Stomach smooth muscle (tissue), 2 donors: ENCODE results near the gene PPP2R5C.

ENCODE experiments used
- H3K27ac ChIP-seq: one replicate; pipeline ENCODE4 v1.7.0; 2013; ENCODE audit warnings: mild to moderate bottlenecking, low read length, inconsistent platforms
- H3K27me3 ChIP-seq, 2 donors: one replicate each; pipeline ENCODE4 v1.7.0; 2013; ENCODE audit warnings: low read length in 2 of 2; ENCODE audit not compliant: insufficient read depth in 2 of 2, control insufficient read depth in 1 of 2
- H3K36me3 ChIP-seq, 2 donors: one replicate each; pipeline ENCODE4 v1.7.0; 2013; ENCODE audit warnings: low read length in 2 of 2; ENCODE audit not compliant: control insufficient read depth in 2 of 2, insufficient read depth in 2 of 2
- H3K4me1 ChIP-seq: one replicate; pipeline ENCODE4 v1.7.0; 2013; ENCODE audit warnings: low read length; ENCODE audit not compliant: control insufficient read depth, insufficient read depth
- H3K4me3 ChIP-seq, 2 donors: one replicate each; pipeline ENCODE4 v1.7.0; 2013; ENCODE audit warnings: low read length in 2 of 2
- H3K9ac ChIP-seq, 2 donors: one replicate each; pipeline ENCODE4 v1.7.0; 2013; ENCODE audit warnings: low read length in 2 of 2, mild to moderate bottlenecking in 1 of 2
- H3K9me3 ChIP-seq, 2 donors: one replicate each; pipeline ENCODE4 v1.7.0; 2013; ENCODE audit warnings: low read length in 2 of 2; ENCODE audit not compliant: control insufficient read depth in 2 of 2
- donor health status: healthy.
- donor health status: Pancreatic carcinoma.

PPP2R5C gene

DNA sequence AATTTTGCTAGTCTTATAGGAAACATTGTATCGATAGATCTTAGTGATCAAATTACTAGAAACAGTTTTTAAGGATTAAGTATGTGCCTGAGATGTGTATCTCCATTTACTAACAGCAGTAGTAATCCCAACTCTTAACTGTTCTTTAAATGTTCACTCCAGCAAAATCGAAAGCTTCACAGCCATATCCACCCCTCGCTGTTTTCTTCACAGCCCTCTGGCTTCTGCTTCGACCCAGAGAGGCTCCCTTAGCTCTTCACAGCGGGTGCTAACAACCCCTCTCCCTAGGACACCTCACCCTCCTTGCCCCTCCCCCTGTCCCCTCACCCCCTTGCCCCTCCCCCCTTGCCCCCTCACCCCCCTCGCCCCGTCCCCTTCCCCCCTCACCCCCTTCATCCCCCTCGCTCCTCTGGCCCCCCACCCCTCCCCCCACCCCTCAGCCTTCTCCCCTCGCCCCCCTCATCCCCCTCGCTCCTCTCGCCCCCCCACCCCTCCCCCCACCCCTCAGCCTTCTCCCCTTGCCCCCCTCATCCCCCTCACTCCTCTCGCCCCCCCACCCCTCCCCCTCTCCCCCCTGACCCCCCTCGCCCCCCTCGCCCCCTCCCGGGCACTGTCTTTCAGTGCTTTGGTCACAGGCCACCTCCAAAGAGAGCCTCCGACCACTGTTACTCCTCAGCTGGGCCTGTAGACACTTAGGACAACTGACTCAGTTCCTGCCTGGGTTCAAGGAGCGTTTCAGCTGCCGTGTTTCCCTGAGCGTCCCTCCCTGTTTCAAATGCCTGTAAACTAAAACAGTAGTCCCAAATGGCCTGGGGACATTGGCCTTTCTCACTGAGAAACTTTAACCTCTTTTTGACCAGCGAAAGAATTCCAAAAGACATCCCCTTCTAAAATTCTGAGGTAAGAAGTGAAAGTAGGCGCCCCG, 156.8 kb downstream of the PPP2R5C start:
- Histone ChIP-seq H3K9ac (no peak overlapping the region), H3K27ac (no peak overlapping the region), H3K9me3 (no peaks in the 10 kb centered on the region), H3K4me1 (peaks cover 11% of the 10 kb centered on the region), H3K4me3 (peak overlapping the region in 1 of 2 donors; percentile 8), H3K36me3 (peaks cover 18% of the 10 kb centered on the region in 2 donors), H3K27me3 (no peaks in the 10 kb centered on the region)

GRCh38 chr14:101920271-101920670, 158.8 kb downstream of the PPP2R5C start:
- no peak overlapping the region for H3K27ac ChIP-seq
- no peaks in the 10 kb centered on the region for H3K9me3 ChIP-seq
- H3K27me3 ChIP-seq = no peaks in the 10 kb centered on the region
- H3K4me1 ChIP-seq = peaks cover 11% of the 10 kb centered on the region
- no peak overlapping the region for H3K4me3 ChIP-seq
- peaks cover 9 to 11% of the 10 kb centered on the region in 2 donors for H3K36me3 ChIP-seq
- no peak overlapping the region for H3K9ac ChIP-seq

DNA sequence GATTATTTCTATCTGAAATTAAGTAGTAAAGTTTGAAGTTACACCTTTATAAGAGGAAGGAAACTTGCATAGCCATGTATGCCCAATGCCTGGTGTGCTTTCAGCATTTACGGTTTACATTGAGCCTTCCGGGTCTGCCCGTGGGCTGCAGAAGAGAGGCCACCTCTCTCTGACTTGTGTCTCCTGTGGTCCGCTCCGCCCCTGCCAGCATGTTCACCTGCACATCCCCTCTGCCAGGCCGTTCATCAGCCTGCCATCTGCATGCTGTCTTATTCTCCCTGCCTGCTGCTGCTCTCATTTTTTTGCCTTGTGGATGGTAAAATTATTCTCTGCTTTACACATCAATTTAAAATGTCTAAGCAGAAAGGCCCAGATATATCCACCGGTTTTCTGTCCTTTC, 161.4 kb downstream of the PPP2R5C start:
- Histone ChIP-seq H3K27ac (no peak overlapping the region), H3K9ac (no peak overlapping the region), H3K9me3 (no peaks in the 10 kb centered on the region), H3K36me3 (peaks cover 10 to 11% of the 10 kb centered on the region in 2 donors), H3K4me1 (peaks cover 1% of the 10 kb centered on the region), H3K27me3 (no peaks in the 10 kb centered on the region), H3K4me3 (no peak overlapping the region)

DNA sequence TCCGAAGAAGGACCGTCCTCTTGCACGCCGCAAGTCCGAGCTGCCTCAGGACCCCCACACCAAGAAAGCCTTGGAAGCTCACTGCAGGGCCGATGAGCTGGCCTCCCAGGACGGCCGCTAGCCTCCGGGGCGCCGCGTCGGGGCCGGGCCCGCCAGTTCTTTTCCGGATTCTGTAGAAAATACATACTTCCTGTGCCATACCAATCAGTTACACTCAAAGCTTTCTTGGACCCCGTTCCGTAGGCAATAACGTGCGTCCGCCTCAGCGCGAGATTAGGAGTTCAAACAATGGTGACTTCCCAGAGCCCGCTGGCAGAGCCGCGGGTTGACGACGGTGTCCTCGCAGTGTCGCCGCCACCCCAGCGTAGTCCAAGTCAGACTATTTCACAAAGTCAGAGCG, 163.6 kb downstream of the PPP2R5C start:
- Histone ChIP-seq H3K27me3 (no peaks in the 10 kb centered on the region), H3K9me3 (no peaks in the 10 kb centered on the region), H3K4me1 (peaks cover 3% of the 10 kb centered on the region), H3K36me3 (peaks cover 12 to 13% of the 10 kb centered on the region in 2 donors), H3K4me3 (no peak overlapping the region), H3K9ac (no peak overlapping the region), H3K27ac (no peak overlapping the region)

DNA sequence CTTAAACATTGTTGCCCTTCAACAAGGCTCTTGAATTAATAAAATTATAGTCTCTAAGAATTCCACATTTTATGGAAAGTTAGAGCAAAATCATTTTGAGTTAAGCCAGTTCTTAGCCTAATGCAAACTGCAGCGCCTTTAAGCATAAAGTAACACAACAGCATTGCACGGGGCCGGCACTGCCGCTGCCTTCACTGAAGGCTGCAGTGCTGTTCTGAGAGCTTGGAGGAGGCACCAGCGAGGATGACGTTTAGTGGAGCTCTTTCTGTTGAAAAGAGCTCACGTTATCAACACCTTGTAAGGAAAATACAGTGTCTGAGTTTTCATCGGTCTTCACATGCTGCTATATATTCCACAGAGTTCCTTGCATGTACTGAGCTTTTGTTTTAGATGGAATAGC, 164.6 kb downstream of the PPP2R5C start:
- H3K9ac ChIP-seq = no peak overlapping the region
- H3K27me3 ChIP-seq = no peaks in the 10 kb centered on the region
- peaks cover 3% of the 10 kb centered on the region for H3K4me1 ChIP-seq
- H3K36me3 ChIP-seq = peaks cover 12 to 13% of the 10 kb centered on the region in 2 donors
- H3K27ac ChIP-seq = no peak overlapping the region
- no peak overlapping the region for H3K4me3 ChIP-seq
- H3K9me3 ChIP-seq = no peaks in the 10 kb centered on the region

- H3K9ac ChIP-seq = no peak overlapping the region
- H3K27ac ChIP-seq = no peak overlapping the region
- peaks cover 12 to 13% of the 10 kb centered on the region in 2 donors for H3K36me3 ChIP-seq
- H3K4me1 ChIP-seq = peaks cover 3% of the 10 kb centered on the region
- H3K27me3 ChIP-seq = no peaks in the 10 kb centered on the region
- no peaks in the 10 kb centered on the region for H3K9me3 ChIP-seq
- H3K4me3 ChIP-seq = no peak overlapping the region
Measured at GRCh38 chr14:101926620-101927019, 165.1 kb downstream of the PPP2R5C start.

GRCh38 chr14:101927859-101928258, 166.3 kb downstream of the PPP2R5C start:
- Histone ChIP-seq H3K9ac (no peak overlapping the region), H3K9me3 (no peaks in the 10 kb centered on the region), H3K27me3 (no peaks in the 10 kb centered on the region), H3K4me1 (peaks cover 3% of the 10 kb centered on the region), H3K27ac (peak overlapping the region; percentile 31), H3K4me3 (no peak overlapping the region), H3K36me3 (peaks cover 12 to 13% of the 10 kb centered on the region in 2 donors)

DNA sequence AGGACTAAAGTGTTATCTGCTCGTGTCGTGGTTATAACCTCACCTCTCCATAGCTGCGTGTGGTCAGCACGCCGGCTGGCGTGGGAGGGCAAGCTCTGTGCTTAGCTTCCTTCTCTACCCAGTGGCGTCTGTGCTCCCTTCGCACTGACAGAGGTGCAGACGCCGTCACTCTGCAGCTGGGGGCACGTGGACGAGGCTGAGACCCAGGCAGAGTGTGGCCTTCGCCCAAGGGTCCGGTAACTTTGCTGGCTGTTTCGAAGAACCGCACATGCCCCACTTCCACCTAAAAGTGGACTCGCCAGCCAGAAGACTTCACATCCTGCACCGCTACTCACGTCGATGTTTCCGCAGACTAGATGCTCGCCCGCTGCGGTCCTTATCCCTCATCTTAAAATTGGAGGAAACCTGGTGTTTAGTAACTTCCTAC, 166.9 kb downstream of the PPP2R5C start:
- peaks cover 12 to 13% of the 10 kb centered on the region in 2 donors for H3K36me3 ChIP-seq
- no peaks in the 10 kb centered on the region for H3K27me3 ChIP-seq
- no peaks in the 10 kb centered on the region for H3K9me3 ChIP-seq
- H3K4me3 ChIP-seq = no peak overlapping the region
- peak overlapping the region; percentile 31 for H3K27ac ChIP-seq
- no peak overlapping the region for H3K9ac ChIP-seq
- peaks cover 3% of the 10 kb centered on the region for H3K4me1 ChIP-seq

GRCh38 chr14:101929096-101929495, 167.6 kb downstream of the PPP2R5C start:
- no peak overlapping the region for H3K9ac ChIP-seq
- no peaks in the 10 kb centered on the region for H3K27me3 ChIP-seq
- peaks cover 3% of the 10 kb centered on the region for H3K4me1 ChIP-seq
- H3K36me3 ChIP-seq = peaks cover 12 to 13% of the 10 kb centered on the region in 2 donors
- H3K27ac ChIP-seq = no peak overlapping the region
- H3K9me3 ChIP-seq = no peaks in the 10 kb centered on the region
- no peak overlapping the region for H3K4me3 ChIP-seq

- H3K27ac ChIP-seq = no peak overlapping the region
- H3K4me1 ChIP-seq = peaks cover 3% of the 10 kb centered on the region
- no peaks in the 10 kb centered on the region for H3K9me3 ChIP-seq
- H3K27me3 ChIP-seq = no peaks in the 10 kb centered on the region
- no peak overlapping the region for H3K9ac ChIP-seq
- H3K36me3 ChIP-seq = peaks cover 12 to 13% of the 10 kb centered on the region in 2 donors
- H3K4me3 ChIP-seq = no peak overlapping the region
Measured at GRCh38 chr14:101929946-101930345, 168.4 kb downstream of the PPP2R5C start.

DNA sequence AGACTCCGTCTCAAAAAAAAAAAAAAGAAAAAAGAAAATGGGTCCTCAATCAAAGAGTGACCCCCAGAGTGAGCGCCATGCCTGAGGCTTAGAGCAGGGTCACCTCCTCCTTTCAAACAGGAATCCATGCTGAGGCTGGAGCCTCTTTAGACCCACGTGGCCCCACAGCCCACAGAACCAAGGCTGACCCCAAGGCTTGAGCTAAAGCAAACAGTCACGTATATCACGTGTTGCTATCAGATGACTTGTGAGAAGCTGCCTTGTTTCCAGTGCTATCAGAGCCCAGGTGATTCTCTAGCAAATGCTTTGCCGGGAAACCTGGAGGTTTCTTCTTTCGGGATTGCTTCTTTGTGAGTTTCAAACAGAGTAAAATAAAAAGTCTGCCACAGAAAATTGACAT, 171.2 kb downstream of the PPP2R5C start:
- peaks cover 4 to 5% of the 10 kb centered on the region in 2 donors for H3K36me3 ChIP-seq
- no peak overlapping the region for H3K4me3 ChIP-seq
- no peaks in the 10 kb centered on the region for H3K27me3 ChIP-seq
- no peak overlapping the region for H3K27ac ChIP-seq
- no peak overlapping the region for H3K9ac ChIP-seq
- H3K4me1 ChIP-seq = peaks cover 3% of the 10 kb centered on the region
- H3K9me3 ChIP-seq = no peaks in the 10 kb centered on the region
